OCI-LY7 (cell line): ENCODE measurements around the gene SHC1. TPM values are rescaled to one million over a fixed set of nuclear protein-coding genes. Genes with fewer than 3 reads are reported as not detected.

Experiments used
- BruUV-seq: library from RNA; stranded (reverse); fragments of 400-500 nt; replicated peaks from 2 replicates; lab custom pipeline; 2021; lab: Mats Ljungman, UMichigan
- CTCF ChIA-PET: fragments of 300-600 bp; sonication (Branson Sonifier 250); formaldehyde crosslinking; loops from one replicate; lab custom pipeline; 2022; ENCODE audit warnings: antibody characterized with exemption; ENCODE audit not compliant: unreplicated experiment; lab: Charles Lee
- POLR2A ChIA-PET: fragments of 300-600 bp; sonication (Branson Sonifier 250); formaldehyde crosslinking; loops from one replicate; lab custom pipeline; 2022; ENCODE audit warnings: antibody characterized with exemption; lab: Charles Lee
- DNase-seq: peaks from one replicate; pipeline ENCODE4 v3.0.0-alpha.2; 2015; ENCODE audit warnings: low spot score
- H2AFZ ChIP-seq: fragments of 200-600 bp; sonication (generic), shearing (Covaris generic); 2 replicates; pipeline ENCODE4 v1.6.1; 2014; ENCODE audit warnings: mild to moderate bottlenecking, antibody characterized with exemption, low read length, moderate library complexity
- H3K27ac ChIP-seq: fragments of 200-600 bp; sonication (generic); 2 replicates; pipeline ENCODE4 v1.5.1; 2014; ENCODE audit warnings: mixed run types, low read depth, mild to moderate bottlenecking, moderate library complexity, low read length, inconsistent platforms; ENCODE audit not compliant: poor library complexity, severe bottlenecking
- H3K36me3 ChIP-seq: fragments of 200-600 bp; sonication (generic); 2 replicates; pipeline ENCODE4 v1.6.1; 2014; ENCODE audit warnings: mild to moderate bottlenecking, antibody characterized with exemption, low read length, moderate library complexity, mixed read lengths; ENCODE audit not compliant: insufficient read depth
- H3K4me1 ChIP-seq: fragments of 200-600 bp; sonication (generic); 2 replicates; pipeline ENCODE4 v1.5.1; 2014; ENCODE audit warnings: mild to moderate bottlenecking, low read length; ENCODE audit not compliant: insufficient read depth, poor library complexity, severe bottlenecking
- H3K4me2 ChIP-seq: fragments of 200-600 bp; sonication (generic); 2 replicates; pipeline ENCODE4 v1.6.1; 2014; ENCODE audit warnings: mild to moderate bottlenecking, low read length
- H3K4me3 ChIP-seq: fragments of 200-600 bp; sonication (generic); 2 replicates; pipeline ENCODE4 v1.5.1; 2014; ENCODE audit warnings: mild to moderate bottlenecking, low read depth, low read length; ENCODE audit not compliant: poor library complexity, severe bottlenecking
- H3K79me2 ChIP-seq: fragments of 200-600 bp; sonication (generic); 2 replicates; pipeline ENCODE4 v1.6.1; 2016; ENCODE audit warnings: low read depth, mild to moderate bottlenecking, low read length, moderate library complexity, mixed read lengths; ENCODE audit not compliant: insufficient read depth
- H3K9me2 ChIP-seq: fragments of 200-600 bp; sonication (generic); 2 replicates; pipeline ENCODE4 v1.6.1; 2016; ENCODE audit warnings: mild to moderate bottlenecking, low read length, mixed read lengths; ENCODE audit not compliant: insufficient read depth
- H3K9me3 ChIP-seq: fragments of 200-600 bp; sonication (generic); 2 replicates; pipeline ENCODE4 v1.6.1; 2014; ENCODE audit warnings: mild to moderate bottlenecking, mixed run types, low read length, mixed read lengths
- H4K20me1 ChIP-seq: fragments of 200-600 bp; sonication (generic); 2 replicates; pipeline ENCODE4 v1.6.1; 2014; ENCODE audit warnings: mild to moderate bottlenecking, antibody characterized with exemption, low read length, moderate library complexity, mixed read lengths; ENCODE audit not compliant: insufficient read depth
- CTCF ChIP-seq: fragments of 200-600 bp; sonication (generic); conservative IDR thresholded peaks from 2 replicates; pipeline ENCODE4 v1.5.1; 2014; ENCODE audit warnings: mild to moderate bottlenecking, antibody characterized with exemption, low read length, moderate library complexity, mixed read lengths
- EZH2phosphoT487 ChIP-seq: fragments of 200-600 bp; sonication (generic); IDR thresholded peaks from 2 replicates; pipeline ENCODE4 v1.6.1; 2018; ENCODE audit warnings: low read depth, borderline replicate concordance, mild to moderate bottlenecking, mixed run types, antibody characterized with exemption, low read length, moderate library complexity, mixed read lengths
- intact Hi-C: fragments of 100-400 bp; cut with micrococcal nuclease; formaldehyde crosslinking; loops from one replicate; pipeline ENCODE4 v1.10.0; 2022; ENCODE audit not compliant: unreplicated experiment
- total RNA-seq, 2 experiments: library from RNA; depleted of rRNA in 1 of 2; stranded (reverse); fragments of >200 nt in 1 of 2; shearing (Covaris generic) in 1 of 2; gene quantifications; 2 replicates each; pipeline ENCODE4 v1.2.3, GENCODE V29; 2014 to 2022

Gene SHC1
- total RNA-seq, 2 experiments from 2014 or later: 37.6 to 77.4 TPM

GRCh38 chr1:154937085-154937987 lies 33.2 kb downstream of the SHC1 start:
- H3K4me3 ChIP-seq: peak overlapping the region; percentile 74
- intact Hi-C loops: loop anchor here (2.0 kb wide), 1 partner anchor 379 kb away; the partner anchor contains the start of gene UBE2Q1
- CTCF ChIA-PET: no interaction called here
- no peaks in the 10 kb centered on the region for H3K9me2 ChIP-seq
- H3K4me1 ChIP-seq: peaks cover 61% of the 10 kb centered on the region
- peak; percentile 62 for TF ChIP-seq CTCF
- no peak for TF ChIP-seq EZH2phosphoT487
- H3K27ac ChIP-seq: peak overlapping the region; percentile 92
- no peaks in the 10 kb centered on the region for H4K20me1 ChIP-seq
- peak; percentile 91 for DNase-seq
- peaks cover 47% of the 10 kb centered on the region for H3K79me2 ChIP-seq
- TSS peak; percentile 99 for BruUV-seq
- peak overlapping the region; percentile 99 for H3K4me2 ChIP-seq
- no peaks in the 10 kb centered on the region for H3K36me3 ChIP-seq
- peak overlapping the region; percentile 46; the same call in 1 of the 2 replicates for H2AFZ ChIP-seq
- POLR2A ChIA-PET: interaction anchor here (0.6 to 1.4 kb wide), 5 partner anchors 19 to 268 kb away, joined by 3 to 5 read pairs (median 4); partner anchors contain the start of gene PBXIP1
- no peaks in the 10 kb centered on the region for H3K9me3 ChIP-seq

- Histone ChIP-seq H3K36me3 (peaks cover 3% of the 10 kb centered on the region; the same call in 1 of the 2 replicates), H3K4me3 (peak within 1 kb of the TSS; percentile 74), H3K79me2 (peaks cover 40% of the 10 kb centered on the region), H3K9me3 (no peaks in the 10 kb centered on the region), H4K20me1 (no peaks in the 10 kb centered on the region), H3K4me2 (peak within 1 kb of the TSS; percentile 99), H2AFZ (peak within 1 kb of the TSS; percentile 46; the same call in 1 of the 2 replicates), H3K9me2 (no peaks in the 10 kb centered on the region), H3K27ac (peak within 1 kb of the TSS; percentile 92), H3K4me1 (peaks cover 54% of the 10 kb centered on the region)
- TF ChIP-seq EZH2phosphoT487 (no peak), CTCF (peak; percentile 74)
- peak; percentile 97 for DNase-seq
- intact Hi-C loops: loop anchor here (2.0 kb wide), 1 partner anchor 378 kb away; the partner anchor contains the start of gene UBE2Q1
- ChIA-PET CTCF (interaction anchor here (0.9 to 1.0 kb wide), 2 partner anchors 70 to 108 kb away, joined by 3 to 5 read pairs; no protein-coding TSS in a partner anchor), POLR2A (interaction anchor here (0.5 to 1.9 kb wide), 9 partner anchors 8 to 267 kb away, joined by 3 to 7 read pairs (median 4); partner anchors contain the start of gene PBXIP1)
- no TSS peak for BruUV-seq
Observed at GRCh38 chr1:154936555-154937084, 33.9 kb downstream of the SHC1 start, which contains the start of gene PMVK. Gene PMVK, minus strand, starts transcription at chr1:154936719. Its CDS starts 34 bp downstream, at chr1:154936685.
